HG03159 (cell line): Measurements from ENCODE around the gene ZNF800.
"Not testable (repeated sequence)": the region's sequence is repeated elsewhere in the genome, so short reads cannot be mapped to it uniquely, and the experiment has no call there.

Experiments
- ATAC-seq: cut with Tn5 transposase; IDR thresholded peaks from one replicate; pipeline ENCODE4 v1.9.1; 2021; ENCODE audit warnings: mild to moderate bottlenecking, moderate library complexity; ENCODE audit not compliant: unreplicated experiment

The ZNF800 gene

GRCh38 chr7:127392566-127393367 lies at the start of gene ZNF800:
Gene ZNF800 (minus strand): TSS chr7:127392708. CDS start chr7:127391557, 1,151 bp downstream.
- ATAC-seq = peak; percentile 79

DNA sequence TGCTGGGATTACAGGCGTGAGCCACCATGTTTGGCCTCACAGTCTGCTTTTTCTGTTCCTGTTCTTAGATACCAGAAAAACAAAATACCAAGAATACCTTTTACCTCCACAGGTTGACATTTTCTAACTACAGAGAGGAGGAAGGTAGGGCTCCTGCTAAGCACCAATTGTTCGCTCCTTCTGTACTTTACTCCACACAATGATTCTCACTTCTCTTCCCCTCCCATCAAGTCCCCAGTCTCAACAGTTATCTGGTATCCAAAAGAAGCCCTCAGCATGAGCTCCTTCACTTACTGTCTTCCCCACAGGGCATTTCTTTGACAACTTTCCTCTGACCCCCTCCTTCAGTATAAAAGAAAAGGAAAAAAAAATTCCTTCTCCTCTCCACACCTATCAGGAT lies 47.7 kb upstream of the ZNF800 start:
- no peak for ATAC-seq

DNA sequence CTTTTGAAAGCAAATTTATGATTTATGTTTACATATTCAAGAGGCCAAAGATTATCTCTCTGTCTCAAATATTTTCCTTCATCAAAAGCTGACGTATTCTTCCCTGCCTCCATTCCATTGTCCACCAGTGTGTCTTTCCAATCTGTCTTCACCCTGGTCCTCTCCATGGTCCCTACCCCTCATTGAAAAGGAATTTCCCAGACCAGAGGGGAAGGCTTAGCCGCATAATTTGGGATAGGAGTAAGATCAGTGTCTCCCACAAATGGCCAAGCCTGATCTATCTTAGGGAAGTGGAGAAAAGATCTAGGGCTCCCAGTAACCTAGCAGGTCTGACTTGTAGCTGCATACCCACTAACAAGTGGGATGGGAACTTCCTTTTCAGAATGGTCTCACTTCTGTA lies 46.3 kb upstream of the ZNF800 start:
- ATAC-seq = no peak

DNA sequence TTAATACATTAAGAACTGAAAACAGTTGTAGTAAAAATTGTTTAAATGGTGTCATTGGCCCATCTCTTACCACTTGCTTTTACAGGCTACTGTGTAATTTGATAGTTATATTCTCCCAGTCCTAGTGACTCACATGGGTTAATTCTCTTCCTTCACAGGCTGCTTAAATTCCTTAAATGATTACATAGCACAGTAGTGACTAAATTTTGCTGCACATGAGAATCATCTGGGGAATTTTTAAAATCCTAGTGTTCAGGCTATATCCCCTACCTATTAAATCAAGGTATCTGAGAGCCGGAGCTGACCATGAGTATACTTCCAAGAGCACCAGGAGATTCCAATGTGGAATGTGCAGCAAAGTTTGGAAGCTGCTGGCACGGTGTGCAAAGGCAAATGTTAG lies 45.3 kb upstream of the ZNF800 start:
- no peak for ATAC-seq

GRCh38 chr7:127437241-127437640 lies 44.7 kb upstream of the ZNF800 start:
- ATAC-seq = no peak

- not testable (repeated sequence) for ATAC-seq
Measured at GRCh38 chr7:127429281-127429680, 36.8 kb upstream of the ZNF800 start.

DNA sequence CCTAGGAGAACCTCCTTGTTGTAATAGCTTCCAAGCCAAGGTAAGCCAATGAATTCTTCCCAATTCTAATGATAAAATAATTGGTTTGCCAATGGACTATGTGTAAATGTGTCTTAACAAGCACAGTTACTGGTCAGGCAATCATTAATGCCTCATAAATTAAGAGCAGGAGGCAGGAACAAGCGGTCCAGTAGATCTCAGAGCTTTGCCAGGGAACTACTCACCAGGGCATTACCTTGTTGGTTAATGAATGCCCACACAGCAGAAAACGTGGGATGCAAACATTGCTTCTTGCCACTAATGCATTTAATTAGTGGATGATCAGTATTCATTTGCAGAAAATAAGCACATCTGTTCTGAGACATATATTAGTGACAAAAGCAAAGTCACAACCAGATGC lies 26.7 kb upstream of the ZNF800 start:
- ATAC-seq = no peak

DNA sequence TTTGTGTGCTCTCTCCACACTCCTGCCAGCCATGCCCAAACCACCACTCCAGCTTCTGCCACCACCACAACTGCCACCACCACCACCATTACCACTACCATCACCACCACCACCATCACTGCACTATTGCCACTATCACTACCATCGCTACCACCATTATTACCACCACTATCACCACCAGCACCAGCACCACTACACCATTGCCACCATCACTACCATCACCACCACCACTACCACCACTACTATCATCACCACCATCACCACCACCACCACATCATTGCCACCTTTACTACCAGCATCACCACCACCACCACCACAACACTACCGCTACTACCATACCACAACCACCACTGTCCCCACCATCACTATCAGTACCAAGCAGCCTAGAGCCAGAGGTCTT lies 26.0 kb upstream of the ZNF800 start:
- no peak for ATAC-seq

- ATAC-seq = peak; percentile 72
Measured at GRCh38 chr7:127417346-127417745, 24.8 kb upstream of the ZNF800 start.

DNA sequence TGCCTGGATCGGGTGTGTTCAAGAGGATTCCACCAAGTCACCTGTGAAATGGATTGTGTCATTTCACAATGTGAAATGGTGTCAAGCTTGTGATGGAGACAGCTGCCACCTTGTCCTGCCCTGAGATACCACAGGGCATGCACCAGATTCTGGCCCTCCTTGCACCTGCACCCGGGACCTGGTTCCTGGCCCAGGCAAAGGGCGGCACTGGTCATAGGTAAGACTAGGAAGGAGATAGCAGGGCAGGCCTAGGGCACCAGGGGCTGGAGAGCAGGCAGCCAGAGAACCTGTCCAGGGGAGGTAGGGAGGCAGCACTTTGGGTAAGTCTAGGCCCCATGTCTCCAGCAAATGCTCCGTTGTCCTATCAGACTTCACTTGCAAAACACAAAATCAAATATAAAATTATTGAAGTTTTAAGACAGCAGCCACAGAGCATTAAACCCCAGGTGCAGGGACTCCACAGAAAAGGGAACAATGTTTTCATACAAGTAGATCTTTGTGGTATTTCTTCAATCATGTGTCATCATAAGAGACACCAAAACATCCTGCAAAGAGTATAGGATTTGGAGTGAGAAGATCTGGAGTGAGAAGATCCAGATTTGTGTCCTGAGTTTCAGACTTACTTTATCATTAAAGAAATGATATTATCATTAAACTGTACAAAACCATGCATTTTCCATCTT lies 22.7 kb upstream of the ZNF800 start:
- ATAC-seq = no peak

DNA sequence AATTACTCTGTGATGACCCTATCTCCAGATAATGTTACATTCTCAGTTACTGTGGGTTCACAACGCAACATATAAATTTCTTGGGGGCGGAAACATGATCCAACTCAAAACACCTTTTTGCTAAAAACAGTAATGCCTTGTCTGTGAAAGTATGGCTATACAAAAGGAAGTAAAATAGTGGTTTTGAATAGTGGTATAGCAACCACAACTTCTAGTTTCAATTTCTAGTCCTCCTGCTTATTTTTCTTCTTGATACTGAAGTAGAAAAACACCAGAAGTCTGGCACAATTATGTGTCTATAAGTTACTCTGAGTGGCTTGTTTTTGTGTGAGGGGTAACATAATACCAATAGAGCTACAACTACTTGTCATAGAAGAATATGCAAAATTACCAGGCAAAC lies 21.5 kb upstream of the ZNF800 start:
- peak; percentile 65 for ATAC-seq

GRCh38 chr7:127413326-127413725 lies 20.8 kb upstream of the ZNF800 start:
- no peak for ATAC-seq

GRCh38 chr7:127411176-127411575 lies 18.7 kb upstream of the ZNF800 start:
- ATAC-seq = no peak

- ATAC-seq = no peak
Measured at GRCh38 chr7:127409629-127410028, 17.1 kb upstream of the ZNF800 start.

DNA sequence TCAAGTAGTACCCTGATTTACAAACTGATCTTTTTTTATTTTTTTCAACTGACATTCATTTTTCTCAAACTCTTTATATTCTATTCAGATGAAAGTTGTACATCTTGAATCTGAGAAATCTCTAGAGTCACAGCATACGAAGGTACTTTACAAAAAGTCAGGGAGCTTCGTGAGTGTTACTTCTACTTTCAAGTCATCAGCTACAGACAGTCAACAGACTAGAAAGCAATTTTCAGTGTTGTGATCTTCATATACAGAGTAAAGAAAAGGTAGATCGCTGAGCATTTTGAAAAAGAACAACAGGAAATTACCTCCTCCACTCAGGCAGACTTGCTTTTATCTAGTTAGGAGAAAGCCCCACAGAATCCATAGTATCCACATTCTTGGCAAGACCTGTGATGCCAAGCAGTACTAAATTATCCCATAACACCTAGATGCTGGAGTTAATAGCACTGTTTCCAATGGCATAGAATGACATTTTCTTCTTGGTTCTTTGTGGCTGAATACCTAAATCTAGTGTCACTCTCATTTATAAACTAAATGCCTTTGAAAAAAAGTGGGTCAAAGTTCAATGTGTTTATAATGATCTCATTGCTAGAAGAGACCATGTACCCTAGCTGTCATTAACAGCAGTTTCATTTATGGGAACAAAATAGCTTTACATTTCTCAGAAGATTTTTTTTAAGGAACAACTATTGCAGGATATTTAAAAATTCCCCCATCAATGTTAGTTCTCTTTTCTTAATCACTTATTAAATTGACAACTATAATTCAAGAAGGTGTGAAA lies 12.0 kb upstream of the ZNF800 start:
- peak; percentile 58 for ATAC-seq

- ATAC-seq = peak; percentile 36
Measured at GRCh38 chr7:127396184-127396583, 3.7 kb upstream of the ZNF800 start.

- ATAC-seq = not testable (repeated sequence)
Measured at GRCh38 chr7:127395104-127395503, 2.6 kb upstream of the ZNF800 start.

GRCh38 chr7:127393368-127394058 lies 1.0 kb upstream of the ZNF800 start:
- ATAC-seq = no peak

GRCh38 chr7:127392182-127392565 lies 334 bp downstream of the ZNF800 start:
- ATAC-seq = peak; percentile 41

DNA sequence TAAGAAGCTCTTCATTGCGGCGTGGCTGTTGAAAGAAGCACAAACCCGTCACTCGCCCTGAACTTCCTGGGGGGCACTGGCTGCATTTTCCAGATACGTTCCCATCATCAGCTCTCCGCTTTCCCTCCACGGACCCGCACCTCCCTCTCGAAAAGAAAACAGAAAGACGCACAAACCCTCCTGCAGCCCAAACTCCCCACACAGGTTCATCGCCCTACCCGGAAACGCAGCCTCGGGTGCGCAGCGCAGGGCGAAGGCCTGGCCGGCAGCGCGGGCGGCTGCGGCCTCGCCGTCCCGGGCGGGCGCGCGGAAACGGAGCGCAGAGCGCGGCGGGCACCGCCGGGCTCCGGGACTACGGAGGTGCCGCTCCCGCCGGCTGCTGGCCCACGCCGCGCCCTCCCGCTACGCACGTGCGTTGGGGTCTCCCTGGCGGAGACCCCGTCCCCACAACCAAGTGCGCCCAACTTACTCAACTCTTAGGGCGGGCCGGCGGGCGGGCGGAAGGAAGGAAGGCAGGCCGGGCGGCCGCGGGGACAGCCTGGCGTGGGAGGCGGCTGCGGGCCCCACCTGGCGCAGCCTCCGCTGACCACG lies 822 bp downstream of the ZNF800 start:
- peak; percentile 45 for ATAC-seq
